ENCODE results near the gene CSF2. TPM values are rescaled to one million over a fixed set of nuclear protein-coding genes. Genes with fewer than 3 reads are reported as not detected.
"Not testable (repeated sequence)": the region's sequence is repeated elsewhere in the genome, so short reads cannot be mapped to it uniquely, and the experiment has no call there.

CSF2 gene
- total RNA-seq, 1 donor from 2014 or later: not detected

- TF ChIP-seq, protein P1, sequence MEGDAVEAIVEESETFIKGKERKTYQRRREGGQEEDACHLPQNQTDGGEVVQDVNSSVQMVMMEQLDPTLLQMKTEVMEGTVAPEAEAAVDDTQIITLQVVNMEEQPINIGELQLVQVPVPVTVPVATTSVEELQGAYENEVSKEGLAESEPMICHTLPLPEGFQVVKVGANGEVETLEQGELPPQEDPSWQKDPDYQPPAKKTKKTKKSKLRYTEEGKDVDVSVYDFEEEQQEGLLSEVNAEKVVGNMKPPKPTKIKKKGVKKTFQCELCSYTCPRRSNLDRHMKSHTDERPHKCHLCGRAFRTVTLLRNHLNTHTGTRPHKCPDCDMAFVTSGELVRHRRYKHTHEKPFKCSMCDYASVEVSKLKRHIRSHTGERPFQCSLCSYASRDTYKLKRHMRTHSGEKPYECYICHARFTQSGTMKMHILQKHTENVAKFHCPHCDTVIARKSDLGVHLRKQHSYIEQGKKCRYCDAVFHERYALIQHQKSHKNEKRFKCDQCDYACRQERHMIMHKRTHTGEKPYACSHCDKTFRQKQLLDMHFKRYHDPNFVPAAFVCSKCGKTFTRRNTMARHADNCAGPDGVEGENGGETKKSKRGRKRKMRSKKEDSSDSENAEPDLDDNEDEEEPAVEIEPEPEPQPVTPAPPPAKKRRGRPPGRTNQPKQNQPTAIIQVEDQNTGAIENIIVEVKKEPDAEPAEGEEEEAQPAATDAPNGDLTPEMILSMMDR (IDR thresholded peaks at IDR 0.05; ENCODE audit: insufficient read depth, low read length, severe bottlenecking): no peak
- Histone ChIP-seq H3K4me3 (ENCODE audit: low read depth, low read length) (no peak overlapping the region), H3K36me3 (ENCODE audit: control insufficient read depth, insufficient read depth, low read length) (no peaks in the 10 kb centered on the region), H3K27me3 (ENCODE audit: control insufficient read depth, insufficient read depth, low read length) (no peaks in the 10 kb centered on the region)
- FAIRE-seq (no peak), DNase-seq (ENCODE audit: low read depth) (peak; percentile 89)
Measured at GRCh38 chr5:132103332-132103951, 29.9 kb downstream of the CSF2 start.

GRCh38 chr5:132103969-132104391, 30.4 kb downstream of the CSF2 start:
- Histone ChIP-seq H3K4me3 (ENCODE audit: low read depth, low read length) (no peak overlapping the region), H3K36me3 (ENCODE audit: control insufficient read depth, insufficient read depth, low read length) (no peaks in the 10 kb centered on the region), H3K27me3 (ENCODE audit: control insufficient read depth, insufficient read depth, low read length) (no peaks in the 10 kb centered on the region)
- TF ChIP-seq, protein P1 (IDR thresholded peaks at IDR 0.05; ENCODE audit: insufficient read depth, low read length, severe bottlenecking): no peak
- no peak for FAIRE-seq
- no peak for DNase-seq (ENCODE audit: low read depth)

- no peak for FAIRE-seq
- H3K27me3 ChIP-seq (ENCODE audit: control insufficient read depth, insufficient read depth, low read length): no peaks in the 10 kb centered on the region
- no peaks in the 10 kb centered on the region for H3K36me3 ChIP-seq (ENCODE audit: control insufficient read depth, insufficient read depth, low read length)
- TF ChIP-seq, protein P1 (IDR thresholded peaks at IDR 0.05; ENCODE audit: insufficient read depth, low read length, severe bottlenecking): no peak
- peak; percentile 60 for DNase-seq (ENCODE audit: low read depth)
- no peak overlapping the region for H3K4me3 ChIP-seq (ENCODE audit: low read depth, low read length)
Measured at GRCh38 chr5:132104556-132104955, 31.0 kb downstream of the CSF2 start.

DNA sequence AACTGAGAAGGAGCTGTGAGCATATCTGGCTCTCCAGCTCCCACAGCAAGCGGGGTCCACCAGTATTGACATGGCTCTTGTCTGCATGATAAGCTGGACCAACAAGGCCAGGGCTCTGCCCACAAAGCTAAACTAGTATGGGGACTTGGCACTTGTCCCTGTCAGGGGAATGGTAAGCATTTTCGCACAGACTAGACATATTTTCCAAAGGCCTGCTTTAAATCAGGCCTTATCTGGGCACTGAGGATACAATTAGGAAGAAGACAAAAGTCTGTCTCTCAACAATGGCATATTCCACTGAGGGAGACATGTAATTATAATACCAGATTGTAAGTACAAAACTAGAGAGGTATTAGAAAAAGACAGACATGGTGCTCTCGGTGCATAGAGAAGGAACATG, 32.1 kb downstream of the CSF2 start:
- no peak for DNase-seq (ENCODE audit: low read depth)
- H3K27me3 ChIP-seq (ENCODE audit: control insufficient read depth, insufficient read depth, low read length): no peaks in the 10 kb centered on the region
- FAIRE-seq: no peak

DNA sequence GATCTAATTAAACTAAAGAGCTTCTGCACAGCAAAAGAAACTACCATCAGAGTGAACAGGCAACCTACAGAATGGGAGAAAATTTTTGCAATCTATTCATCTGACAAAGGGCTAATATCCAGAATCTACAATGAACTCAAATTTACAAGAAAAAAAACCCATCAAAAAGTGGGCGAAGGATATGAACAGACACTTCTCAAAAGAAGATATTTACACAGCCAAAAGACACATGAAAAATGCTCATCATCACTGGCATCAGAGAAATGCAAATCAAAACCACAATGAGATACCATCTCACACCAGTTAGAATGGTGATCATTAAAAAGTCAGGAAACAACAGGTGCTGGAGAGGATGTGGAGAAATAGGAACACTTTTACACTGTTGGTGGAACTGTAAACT, 34.9 kb downstream of the CSF2 start:
- H3K4me3 ChIP-seq (ENCODE audit: low read depth, low read length); H3K27me3 ChIP-seq (ENCODE audit: control insufficient read depth, insufficient read depth, low read length); FAIRE-seq; DNase-seq (ENCODE audit: low read depth); H3K36me3 ChIP-seq (ENCODE audit: control insufficient read depth, insufficient read depth, low read length): not testable (repeated sequence)

More for the DNA sequence above, 32.1 kb downstream of the CSF2 start:
- Histone ChIP-seq H3K4me3 (ENCODE audit: low read depth, low read length) (no peak overlapping the region), H3K36me3 (ENCODE audit: control insufficient read depth, insufficient read depth, low read length) (no peaks in the 10 kb centered on the region)
- TF ChIP-seq, protein P1 (IDR thresholded peaks at IDR 0.05; ENCODE audit: insufficient read depth, low read length, severe bottlenecking): no peak

GRCh38 chr5:132108957-132109356, 35.4 kb downstream of the CSF2 start:
- H3K4me3 ChIP-seq (ENCODE audit: low read depth, low read length); DNase-seq (ENCODE audit: low read depth); FAIRE-seq; H3K36me3 ChIP-seq (ENCODE audit: control insufficient read depth, insufficient read depth, low read length); H3K27me3 ChIP-seq (ENCODE audit: control insufficient read depth, insufficient read depth, low read length): not testable (repeated sequence)

DNA sequence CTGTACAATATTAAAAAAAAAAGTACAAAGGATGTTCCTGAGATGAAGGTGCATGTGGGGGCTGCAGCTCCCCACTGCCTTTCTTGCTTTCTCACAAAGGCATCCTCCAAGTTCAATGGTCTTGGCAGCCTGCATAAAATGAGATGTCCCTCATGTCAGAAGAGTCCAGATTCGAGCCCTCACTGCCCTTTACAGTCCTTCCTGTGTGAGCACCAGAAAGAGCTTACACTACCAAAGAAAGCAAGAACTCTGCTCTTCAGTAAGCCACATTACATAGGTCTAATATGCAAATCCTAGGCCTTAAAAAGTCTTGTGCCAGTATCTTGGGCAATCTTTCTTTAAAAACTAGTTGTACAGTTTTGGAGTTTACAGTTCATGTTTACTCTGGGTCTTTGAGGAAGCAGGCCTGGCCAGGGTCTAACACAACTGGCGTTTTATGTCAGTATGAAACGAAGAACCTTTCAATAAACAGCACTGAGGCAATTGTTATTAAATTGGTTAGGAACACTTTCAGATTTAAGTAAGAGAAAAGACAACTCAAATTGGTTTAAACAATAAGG, 36.0 kb downstream of the CSF2 start:
- TF ChIP-seq, protein P1 (IDR thresholded peaks at IDR 0.05; ENCODE audit: insufficient read depth, low read length, severe bottlenecking): no peak
- H3K36me3 ChIP-seq (ENCODE audit: control insufficient read depth, insufficient read depth, low read length): no peaks in the 10 kb centered on the region
- DNase-seq (ENCODE audit: low read depth) (no peak), FAIRE-seq (no peak)
- H3K27me3 ChIP-seq (ENCODE audit: control insufficient read depth, insufficient read depth, low read length): no peaks in the 10 kb centered on the region
- H3K4me3 ChIP-seq (ENCODE audit: low read depth, low read length): no peak overlapping the region

Data from bronchial epithelial cell (primary cell).